Right renal cortex interstitium (tissue), 3 donors: Measurements from ENCODE around the gene NDUFAF4. TPM values are rescaled to one million over a fixed set of nuclear protein-coding genes. Genes with fewer than 3 reads are reported as not detected.
A peak's percentile ranks its signal among the peaks of the same experiment; 100 is the strongest.

Source experiments
- DNase-seq, 3 donors: peaks; one replicate each; pipeline ENCODE4 v3.0.0-alpha.2; 2013; ENCODE audit warnings: low read depth in 3 of 3, low spot score in 2 of 3
- polyA plus RNA-seq, 3 donors: library from polyadenylated mRNA; unstranded; fragments of 120-200 nt; gene quantifications; one replicate each; pipeline ENCODE4 v1.2.1, GENCODE V29; 2013; ENCODE audit not compliant: insufficient read length in 3 of 3

The NDUFAF4 gene
- 10 to 100 TPM; 35.3 to 40.1 (median 37.0) TPM for polyA plus RNA-seq

DNA sequence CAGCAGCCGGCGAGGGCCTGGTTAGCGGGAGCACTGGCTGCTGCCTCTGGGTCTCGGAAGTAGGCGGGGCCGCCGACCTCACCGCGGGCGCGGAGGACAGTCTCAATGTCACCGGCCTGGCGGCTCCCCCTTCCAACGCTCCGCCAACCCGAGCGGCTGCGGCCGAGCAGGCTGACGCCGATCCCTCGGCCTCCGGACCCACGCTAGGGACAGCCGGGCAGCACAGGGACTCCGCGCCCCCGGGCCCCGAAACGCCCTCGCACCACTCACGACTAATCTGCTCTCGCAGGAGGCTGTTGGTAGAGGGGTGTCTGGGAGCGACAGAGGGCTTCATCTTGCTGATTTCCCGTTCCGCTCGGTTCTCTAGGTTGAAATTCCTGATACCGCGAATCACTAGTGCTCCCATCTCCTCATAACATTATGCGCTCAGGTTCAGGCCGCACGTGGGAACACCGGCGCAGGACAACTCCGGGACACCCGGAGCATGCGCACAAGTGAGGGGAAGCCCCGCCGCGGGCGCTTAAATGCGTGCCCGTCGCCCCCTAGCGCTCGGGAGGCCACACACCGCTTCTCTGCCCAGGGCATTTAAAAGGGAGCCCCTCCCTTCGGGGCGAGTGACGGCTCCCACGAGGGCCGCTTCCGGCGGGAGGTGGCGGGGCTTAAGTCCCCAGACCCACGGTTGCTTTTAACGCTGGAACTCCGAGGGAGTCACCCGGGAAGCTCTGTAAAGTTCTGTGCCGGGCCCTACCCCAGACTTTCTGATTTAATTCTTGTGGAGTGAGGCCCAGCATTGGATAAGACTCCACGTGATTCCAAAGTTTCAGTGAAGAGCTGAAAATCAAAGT, at the start of gene NDUFAF4:
Gene NDUFAF4 (minus strand): TSS at position 496 of the 845 bp plus-strand sequence. CDS start 90 bp downstream, at position 406.
- peak; percentile 86 to 93 (median 92) for DNase-seq

DNA sequence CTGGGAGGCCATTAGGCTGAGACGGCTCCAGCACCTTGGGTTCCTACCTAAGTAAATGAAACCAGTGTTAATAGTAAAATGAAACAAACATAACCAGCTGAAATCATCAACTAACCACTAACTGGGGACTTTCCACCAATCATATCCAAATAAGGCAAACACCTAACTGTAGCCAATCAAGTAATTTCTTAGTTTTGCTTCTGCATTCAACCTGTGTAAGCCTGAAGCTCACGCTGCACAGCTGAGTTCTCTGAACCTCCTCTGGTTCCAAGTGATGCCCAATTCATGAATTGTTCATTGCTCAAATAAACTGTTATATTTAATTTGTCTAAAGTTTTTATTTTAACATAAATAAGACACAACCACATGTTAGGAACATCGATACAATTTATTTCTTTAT, 49.4 kb upstream of the NDUFAF4 start:
- no peak for DNase-seq

DNA sequence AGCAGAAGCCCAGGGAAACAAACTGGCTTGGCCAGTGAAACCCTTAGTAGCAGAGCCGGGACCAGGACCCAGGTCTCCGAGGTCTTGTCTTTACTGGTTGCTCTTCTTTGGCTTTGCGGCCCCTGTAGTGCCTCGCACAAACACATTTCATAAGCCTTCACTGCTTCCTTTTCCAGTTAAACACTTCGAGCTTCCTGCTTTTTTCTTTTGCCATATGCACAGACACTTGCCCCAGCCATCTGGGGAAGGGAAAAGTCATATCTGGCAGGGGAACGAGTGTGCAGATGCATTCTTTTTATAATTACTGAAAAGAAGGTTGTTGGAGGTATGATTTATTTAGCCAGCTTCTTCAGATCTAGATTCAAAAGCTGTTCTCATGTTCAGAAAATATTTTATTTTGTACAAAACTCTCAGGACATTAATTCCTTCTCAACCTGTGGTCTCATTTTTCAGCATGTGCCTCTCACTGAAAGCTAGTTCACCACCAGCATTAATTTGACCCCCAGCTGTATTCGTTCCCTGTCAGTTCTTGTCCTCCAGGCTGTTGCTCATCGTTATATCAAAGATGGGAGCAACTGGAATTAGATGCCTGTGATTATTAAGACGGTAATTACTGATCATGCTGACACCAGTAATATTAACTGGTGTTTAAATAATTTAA, 46.0 kb upstream of the NDUFAF4 start:
- DNase-seq: no peak

DNA sequence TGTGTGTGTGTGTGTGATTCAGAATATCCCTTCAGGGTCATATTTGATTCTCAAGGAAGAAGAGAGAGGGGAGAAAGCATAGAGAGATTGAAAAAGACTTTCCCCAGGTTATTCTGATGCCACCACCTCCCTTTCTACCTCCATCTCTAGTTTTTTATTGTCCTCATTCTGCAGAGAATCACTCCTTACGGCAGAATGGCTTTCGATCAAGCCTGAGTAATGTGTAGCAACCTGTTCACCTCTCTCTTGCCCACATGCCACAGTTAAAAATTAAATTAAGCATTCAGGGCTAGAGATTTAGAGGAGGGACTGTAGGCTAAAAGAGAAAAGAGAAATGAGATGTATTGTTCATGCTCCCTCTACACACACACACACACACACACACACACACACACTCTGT, 45.0 kb upstream of the NDUFAF4 start:
- no peak for DNase-seq

DNA sequence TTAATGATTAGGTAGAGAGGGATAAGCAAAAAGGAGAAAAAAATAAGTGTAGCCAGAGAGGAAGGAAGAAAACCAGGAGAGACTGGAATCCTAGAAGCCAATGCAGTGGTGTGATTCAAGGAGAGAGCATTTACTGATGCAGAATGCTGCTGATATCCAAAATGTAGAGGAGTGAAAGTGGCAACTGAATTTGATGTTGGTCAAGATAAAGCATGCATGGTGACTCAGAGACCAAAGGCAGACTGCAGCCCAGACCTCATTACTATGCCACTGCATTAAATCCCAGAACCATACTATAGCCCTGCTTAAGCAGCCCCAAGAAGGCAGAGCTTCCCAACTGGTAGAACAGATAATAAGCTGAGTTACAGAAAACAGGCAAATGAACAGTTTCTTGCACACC, 42.6 kb upstream of the NDUFAF4 start:
- no peak for DNase-seq

DNA sequence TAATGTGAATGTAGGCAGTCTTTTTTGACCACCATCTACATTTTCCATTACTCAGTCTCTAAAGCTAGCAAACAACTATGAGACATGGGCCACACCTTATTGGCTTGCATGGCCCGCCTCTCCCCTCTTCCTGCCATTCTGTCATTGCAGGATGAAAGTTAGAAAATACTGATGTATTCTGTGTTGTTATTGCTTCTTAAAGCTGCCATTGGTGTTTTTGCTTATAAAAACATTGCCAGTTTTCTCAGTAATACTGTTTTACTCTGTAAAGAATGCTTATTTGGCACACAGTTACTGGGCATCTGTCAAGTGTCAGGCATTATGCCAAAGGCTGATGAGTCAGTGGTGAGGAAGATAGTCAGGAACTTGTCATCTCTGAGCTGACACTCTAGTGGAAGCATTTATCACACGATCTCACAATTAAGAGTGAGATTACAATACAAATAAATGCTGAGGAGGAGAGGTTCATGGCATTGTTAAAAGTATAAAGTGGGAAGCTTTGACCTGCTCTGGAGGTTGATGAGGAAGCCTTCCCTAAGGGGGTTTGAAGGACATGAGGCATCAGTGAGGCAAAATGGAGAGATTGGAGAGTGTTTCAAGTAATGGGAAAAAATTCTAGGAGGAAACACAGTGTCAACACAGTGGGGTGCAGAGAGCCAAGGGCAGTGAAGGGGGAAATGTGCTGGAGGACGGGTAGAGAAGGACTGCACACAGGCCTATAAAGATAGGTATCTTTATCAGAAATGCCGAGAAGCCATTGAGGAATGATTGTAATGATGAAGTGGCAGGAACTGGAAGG, 41.5 kb upstream of the NDUFAF4 start:
- no peak for DNase-seq

DNA sequence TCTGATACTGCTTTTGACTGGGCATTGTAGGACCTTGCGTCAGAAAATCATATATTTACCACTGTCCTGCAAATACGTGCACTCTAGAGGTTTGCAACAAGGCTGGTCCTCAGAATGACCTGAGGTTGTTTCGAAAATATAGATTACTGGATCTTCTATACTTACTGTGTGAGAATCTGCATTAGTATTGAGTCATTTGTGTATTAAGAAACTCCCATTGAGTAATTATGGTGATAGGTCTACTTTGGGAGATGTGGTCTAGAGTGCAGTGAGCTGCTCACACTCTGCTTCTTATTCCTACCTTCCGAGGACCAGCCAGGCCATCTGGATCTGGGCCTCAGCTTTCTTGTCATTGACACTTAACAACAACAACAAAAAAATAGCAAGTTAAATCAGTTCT, 36.4 kb upstream of the NDUFAF4 start:
- no peak for DNase-seq

DNA sequence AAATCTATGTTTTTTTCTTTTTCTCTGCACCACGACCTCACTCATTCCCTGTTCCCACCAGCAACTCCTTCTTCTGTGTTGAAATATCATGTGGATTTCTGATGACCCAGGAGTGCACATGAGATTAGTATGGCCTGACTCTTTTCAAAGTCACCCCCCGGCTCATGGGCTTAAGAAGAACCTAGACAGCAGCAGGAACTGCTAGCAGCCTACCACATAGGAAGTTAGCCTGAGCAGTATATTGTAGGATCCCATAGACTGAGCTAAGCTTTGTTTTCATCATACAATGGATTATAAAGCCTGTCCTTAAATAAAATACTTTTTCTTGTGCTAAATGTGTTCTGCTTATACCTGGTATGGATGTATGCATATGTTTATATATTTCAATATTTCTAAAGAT, 33.5 kb upstream of the NDUFAF4 start:
- no peak for DNase-seq

DNA sequence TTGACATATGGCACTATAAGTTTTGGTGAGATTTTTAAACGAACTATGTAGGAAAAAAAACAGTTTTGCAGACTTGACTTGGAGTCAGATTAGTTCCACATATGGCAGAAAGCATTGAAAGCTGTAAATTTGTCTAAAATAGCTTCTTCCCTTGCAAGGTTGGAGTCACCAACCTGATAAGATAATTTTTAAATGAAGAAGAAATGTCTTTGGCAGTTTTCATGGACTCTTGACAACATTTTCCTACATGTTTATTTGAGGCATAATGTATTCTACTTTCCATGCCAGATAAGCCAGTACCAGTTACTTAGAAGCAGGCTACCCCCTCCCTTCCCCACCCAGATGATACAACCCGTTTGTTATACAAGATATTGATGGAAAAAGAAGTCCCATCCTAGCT, 32.0 kb upstream of the NDUFAF4 start:
- no peak for DNase-seq

DNA sequence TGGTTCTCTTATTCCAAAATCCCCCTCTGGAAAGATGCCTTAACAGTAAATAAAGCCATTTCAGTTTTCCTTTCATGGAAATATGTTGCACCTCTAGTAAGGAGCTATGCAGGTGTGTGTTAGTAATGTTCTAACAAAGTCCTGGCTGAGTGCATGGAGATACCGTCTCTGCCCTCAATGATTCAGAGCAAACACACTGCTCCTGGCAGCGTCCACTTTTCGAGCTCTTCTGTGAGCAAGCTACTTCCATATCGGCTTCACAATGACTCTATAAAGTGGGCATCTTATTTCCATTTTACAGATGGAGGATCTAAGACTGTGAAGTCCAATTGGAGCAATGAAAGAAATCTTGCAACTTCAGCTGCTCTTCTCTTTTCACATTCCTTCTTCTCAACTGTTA, 30.0 kb upstream of the NDUFAF4 start:
- no peak for DNase-seq

DNA sequence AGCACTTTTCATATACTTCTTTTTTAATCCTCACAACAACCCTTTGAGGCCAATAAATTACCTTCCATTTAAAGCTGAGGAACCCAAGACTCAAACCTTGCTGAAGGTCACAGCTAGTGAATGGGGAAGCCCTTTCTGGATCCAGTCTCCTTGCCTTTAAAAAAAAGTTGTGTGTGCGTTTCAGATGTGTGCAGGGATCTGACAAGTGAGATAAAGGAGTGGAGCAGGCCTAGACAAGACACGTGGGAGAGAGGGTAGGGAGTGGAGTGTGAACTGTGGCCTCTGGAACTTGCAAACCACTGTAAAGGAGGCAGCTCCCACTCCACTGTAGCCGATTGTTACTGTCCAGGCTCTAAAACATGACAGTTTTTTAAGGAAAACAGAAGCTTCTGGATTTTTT, 28.7 kb upstream of the NDUFAF4 start:
- DNase-seq: no peak

DNA sequence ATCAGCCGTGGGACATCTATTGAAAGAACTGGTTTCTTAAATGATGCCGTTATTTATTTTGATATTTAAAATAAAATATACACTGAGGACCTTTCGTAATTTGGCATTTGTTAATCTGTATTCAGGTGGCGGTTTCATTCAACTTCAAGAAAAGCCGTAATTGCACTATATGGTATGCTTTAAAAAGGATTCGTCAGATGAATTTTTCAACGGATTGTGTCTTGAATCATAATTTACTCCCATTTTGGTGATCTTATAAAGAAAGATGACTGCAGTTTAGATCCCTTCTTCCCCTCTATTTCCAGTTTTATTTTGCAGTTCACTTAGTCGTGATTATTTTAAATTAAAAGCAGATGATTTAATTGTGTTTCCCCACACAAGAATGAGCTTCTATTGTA, 27.6 kb upstream of the NDUFAF4 start:
- no peak for DNase-seq

DNA sequence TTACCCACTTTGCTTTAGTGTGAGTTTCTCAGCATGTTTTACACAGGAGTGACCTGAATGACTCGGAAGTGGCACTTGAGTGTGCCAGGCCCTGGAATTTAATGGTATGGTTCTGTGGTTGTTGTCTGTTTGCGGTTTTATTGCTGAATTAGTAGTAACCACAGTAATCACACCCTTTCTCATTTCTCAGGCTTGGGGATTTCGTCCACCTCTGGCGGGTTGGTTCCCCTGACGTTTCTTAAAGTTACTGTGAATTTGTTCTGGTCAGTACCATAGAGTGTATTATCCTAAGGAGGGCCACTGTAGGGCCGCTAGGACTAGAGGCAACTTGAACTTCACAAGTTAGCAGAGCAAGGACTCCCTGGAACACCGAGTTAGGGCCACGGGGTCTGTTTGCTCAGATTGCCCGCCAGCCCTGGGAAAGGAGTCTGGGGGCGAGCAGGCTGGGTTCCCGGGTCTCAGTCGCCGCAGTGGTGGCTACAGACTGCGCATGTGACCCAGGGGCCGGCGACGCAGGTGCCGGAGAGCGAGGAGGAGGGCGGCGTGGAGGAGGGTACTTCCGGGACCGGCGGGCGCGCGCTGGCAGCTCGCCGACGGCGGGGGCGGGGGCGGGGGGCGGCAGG, 26.3 kb upstream of the NDUFAF4 start:
- DNase-seq: no peak

DNA sequence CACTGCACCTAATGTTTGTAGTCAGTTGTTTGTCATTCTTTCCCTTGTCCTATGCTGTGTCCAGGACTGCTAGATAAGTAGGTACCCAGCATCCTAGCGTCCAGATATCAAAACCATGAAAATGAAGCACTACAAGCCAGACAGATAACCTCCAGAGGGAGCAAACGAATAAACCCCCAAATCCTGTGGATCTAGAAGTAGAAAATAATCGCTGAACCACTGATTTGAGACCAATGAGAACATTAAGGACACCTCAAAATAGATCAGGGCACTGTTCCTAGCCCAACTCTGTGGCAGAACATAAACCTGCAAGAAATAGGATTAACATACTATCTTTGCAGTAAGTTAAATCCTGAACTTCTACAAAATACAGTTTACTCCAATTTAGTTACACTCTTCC, 25.7 kb upstream of the NDUFAF4 start:
- no peak for DNase-seq

DNA sequence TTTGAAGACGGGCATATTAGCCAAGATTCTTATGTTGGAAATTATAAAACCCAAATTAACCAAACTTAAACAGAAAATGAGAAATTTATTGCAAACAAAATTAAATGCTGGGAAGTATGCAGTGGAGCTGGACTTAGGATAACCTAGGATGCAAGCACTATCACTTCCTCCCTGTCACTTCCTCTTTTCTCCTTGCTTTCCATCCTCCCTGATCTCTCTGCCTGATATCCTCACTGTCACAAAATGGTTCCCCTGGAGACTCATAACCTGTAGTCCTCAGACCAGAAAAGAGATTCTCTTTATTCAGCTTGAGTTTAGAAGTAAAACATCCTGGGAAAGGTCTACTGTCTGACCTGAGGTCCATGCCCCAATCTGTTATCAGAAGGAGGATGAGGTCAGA, 19.4 kb upstream of the NDUFAF4 start:
- no peak for DNase-seq

DNA sequence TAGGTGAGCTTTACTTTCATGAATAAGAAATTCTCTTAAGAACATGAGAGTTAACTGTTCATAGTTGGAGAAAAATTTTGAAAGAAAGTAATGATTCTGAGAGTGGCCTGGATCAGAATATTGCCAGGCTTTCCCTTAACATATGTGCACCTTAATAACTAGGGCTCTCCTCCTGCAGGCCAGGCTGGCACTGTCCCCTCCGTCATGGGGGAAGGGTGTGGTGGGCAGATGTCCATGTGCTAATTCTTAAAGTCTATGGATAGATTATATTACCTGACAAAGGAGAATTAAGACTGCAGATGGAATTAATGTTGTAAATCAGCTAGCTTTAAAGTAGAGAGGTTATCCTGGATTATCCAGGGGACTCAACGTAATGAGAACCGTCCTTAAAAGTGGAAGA, 15.9 kb upstream of the NDUFAF4 start:
- DNase-seq: no peak

DNA sequence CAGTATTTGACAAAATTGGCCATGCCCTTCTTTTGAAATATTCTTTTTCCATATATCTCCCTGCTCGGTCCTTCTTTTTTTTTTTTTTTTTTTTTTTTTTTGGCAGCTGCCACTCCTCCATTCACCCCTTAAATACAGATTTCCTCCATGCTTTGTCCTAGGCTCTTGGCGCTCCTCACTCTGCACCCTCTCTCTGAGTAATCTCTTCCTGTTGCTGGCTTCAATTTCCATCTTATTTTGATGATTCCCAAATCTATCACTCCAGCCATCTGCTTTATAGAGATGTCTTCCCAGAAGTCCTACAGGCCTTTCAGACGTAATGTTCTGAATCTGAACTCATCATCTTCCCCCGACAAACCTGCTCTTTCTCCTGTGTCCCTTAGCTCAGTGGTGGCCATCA, 14.1 kb upstream of the NDUFAF4 start:
- DNase-seq: no peak

DNA sequence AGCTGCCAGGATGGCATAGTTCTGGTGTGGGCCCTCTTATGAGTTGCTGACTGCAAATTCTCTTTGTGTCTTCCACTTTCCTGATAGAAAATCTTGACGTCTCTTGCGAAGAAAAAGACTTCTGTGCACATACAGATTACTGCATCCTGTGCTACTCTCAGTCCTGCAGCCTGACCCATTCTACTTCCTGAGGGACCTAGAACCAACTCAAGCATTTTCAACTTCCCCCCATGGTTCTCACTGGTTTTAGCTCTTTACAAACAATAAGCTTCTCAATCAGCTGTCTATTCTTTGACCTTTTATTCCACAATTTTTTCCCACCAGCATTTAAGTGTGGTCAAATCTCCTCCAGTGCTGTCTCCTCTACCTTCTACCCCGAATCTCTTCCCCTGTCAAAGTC, 13.5 kb upstream of the NDUFAF4 start:
- no peak for DNase-seq

DNA sequence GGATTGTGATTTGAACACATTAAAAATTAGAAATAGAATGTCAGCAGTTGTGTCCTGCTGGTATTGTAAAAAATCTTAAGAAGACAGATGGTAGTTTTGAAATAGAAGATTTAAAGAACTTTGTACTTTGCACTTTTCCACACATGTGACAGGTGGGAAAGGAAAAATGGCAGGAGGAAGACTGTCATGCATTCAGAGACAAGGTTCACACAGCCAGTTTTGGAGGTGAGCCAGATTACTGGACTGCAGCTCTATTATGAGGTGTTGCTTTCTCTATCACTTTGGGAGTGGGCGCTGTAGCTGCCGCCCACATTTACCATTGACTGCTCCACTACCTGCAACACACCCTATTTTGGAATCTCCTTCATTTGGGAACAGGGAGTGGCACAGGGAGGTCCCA, 12.1 kb upstream of the NDUFAF4 start:
- DNase-seq: no peak

DNA sequence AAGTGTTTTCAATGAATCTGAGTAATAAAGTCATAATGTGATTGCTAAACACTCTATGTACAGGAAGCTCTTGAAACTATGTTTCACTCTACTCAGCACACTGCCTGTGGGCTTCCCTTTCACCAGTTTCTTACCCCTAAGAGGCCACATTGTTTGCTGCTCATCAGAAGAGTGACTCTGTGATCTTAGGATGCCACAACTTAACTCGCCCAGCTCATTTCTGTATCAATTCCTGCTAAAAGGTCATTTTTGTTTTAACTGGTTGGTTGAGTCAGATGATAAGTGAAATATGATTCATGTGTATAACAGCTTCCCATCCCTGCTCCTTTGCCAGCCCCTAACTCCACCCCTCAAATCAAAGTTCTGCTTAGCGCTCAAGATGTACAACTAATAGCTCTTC, 9.8 kb upstream of the NDUFAF4 start:
- no peak for DNase-seq

DNA sequence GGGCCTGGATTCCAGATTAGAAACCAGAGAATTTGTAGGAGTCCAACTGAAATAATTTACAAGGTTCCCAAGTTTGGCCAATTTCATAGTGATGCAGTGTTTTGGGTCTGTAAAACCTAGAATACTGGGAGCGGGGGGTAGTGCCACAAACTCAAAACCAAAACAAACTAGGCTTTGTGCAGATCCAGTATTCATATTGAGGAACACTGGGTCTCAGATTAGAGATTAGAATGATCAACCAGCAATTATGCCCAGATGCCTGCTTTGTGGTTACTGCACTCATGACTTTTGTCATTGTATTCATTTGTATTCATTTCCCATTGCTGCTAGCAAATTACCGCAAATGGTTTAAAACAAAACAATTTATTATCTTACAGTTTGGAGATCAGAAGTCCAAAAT, 3.2 kb upstream of the NDUFAF4 start:
- DNase-seq: no peak
